Raji (cell line): ENCODE results near the gene KLRD1.

Experiments used
- POLR2A ChIP-seq: IDR thresholded peaks from 2 replicates; pipeline ENCODE4 v1.6.1; 2011; ENCODE audit warnings: low read depth, low read length, control low read depth; ENCODE audit not compliant: insufficient read depth

The KLRD1 gene

DNA sequence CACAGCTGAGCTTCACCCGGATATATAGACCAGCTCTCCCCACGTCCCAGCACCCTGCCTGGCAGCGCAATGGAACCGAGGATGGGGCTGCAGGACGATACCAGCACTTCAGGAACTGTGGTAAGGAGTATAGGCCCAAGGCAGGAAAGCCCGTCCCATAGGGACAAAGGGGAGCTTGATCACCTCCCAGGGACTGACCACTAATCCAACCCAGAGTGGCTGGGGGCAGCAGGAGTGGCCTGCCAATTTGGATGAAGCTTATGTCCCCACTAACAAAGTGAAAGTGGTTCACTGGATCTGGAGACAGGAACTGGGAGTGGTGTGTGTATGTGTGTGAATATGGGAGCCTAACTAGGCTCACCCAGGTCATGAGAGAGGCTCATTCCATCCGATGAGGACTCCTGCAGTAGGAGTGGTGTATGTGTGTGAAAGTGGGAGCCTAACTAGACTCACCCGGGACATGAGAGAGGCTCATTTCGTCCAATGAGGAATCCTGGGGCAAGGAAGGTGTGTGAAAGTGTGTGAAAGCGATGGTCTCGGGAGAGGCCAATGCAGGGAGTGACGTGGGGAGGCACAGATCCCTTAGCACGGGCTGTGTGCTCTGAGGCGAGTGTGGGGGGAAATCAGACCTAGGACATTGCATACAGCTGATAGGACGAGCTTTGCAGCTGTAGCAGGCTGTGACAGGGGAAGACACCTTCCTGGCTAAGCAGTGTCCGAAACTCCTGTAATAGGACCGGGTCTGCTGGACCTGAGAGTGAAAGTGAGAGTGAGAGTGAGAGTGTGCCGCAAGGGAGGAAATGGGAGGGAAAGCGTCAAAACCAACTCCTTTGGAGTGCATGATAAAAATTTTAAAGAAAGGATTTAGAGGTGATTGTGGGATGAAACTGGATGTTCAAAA lies 56.5 kb downstream of the KLRD1 start:
- TF ChIP-seq POLR2A = no peak

DNA sequence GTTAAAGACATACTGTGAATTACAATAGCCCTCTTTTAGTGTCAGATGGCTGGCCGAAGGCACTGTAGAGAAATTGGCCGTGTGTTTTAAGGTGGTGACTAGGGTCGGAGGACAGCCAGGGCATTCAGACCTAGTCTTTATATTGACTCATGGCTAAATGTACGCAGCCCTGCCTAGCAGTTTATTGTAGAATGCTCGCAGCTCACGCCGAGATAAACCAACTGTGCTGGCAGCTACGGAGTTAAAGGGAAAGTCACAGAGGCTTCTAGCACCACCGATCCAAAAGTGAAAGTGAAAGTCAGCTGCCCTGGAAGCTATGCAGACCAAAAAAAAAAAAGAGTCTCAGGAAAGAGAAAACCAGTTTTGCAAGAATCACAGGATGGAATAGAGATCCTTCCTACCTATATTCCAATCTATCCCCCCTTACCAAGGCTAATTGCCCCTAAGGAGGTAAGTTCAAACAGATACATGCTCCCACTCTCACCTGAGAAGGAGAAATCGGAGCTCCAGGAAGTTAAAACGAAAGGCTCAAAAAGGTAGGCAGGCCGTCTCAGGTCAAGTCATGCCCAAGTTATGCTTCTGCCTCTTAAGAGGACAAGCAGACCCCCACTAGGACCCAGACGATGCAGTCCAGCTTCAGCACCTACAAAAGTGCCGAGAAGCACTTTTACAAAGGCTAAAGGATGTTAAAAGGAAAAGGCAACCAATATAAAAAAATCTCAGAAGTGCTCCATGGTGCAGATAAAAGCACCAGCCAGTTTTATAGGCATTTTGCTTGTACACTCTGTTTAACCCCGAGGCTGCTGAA lies 57.3 kb downstream of the KLRD1 start:
- no peak for TF ChIP-seq POLR2A

DNA sequence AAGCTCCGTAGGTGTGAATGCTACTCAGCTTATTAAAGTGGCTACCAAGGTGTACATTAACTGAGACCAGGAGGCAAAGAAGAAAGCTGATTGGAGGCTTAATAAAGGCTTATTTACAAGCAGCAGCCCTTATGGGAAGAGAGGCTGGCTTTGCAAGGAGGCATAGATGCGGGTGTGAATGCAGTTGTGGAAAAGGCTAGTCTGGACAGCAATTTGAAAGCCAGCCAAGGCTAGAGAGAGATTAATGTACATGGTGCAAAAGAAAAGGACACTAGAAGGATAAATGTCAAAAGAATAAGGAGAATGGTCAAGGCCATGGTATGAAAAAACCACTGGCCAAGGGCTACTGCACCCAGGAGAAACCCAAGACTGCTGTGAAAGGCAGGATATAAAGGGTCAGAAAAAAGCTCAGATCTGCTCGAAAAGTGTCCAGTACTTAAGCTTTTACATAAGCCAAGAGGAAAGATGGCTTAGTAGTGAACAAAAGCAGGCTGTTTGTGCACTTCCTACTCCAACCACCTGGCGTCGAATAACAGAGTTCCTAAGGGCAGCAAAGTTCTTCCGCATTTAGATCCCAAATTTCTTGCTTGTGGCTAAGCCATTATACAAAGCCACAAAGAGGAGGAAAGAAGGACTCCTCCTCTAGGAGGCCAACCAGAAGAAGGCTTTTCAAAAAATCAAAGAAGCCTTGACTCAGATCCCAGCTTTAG lies 58.2 kb downstream of the KLRD1 start:
- no peak for TF ChIP-seq POLR2A

DNA sequence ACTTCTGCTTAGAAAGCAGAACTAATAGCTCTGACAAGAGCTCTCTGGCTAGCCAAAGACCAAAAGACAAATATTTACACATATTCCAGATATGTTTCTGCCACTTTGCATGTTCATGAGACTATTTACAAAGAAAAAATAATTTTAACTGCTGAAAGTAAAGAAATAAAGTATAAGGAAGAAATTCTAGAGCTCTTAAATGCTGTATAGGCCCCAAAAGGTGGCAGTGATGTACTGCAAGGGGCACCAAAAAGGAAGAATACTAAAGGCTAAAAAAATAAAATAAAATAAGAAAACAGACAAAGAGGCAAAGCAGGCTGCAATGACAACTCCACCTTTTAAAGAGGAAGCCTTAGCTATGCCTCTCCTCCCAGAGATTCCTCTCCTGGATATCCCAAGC lies 59.2 kb downstream of the KLRD1 start:
- TF ChIP-seq POLR2A = no peak

DNA sequence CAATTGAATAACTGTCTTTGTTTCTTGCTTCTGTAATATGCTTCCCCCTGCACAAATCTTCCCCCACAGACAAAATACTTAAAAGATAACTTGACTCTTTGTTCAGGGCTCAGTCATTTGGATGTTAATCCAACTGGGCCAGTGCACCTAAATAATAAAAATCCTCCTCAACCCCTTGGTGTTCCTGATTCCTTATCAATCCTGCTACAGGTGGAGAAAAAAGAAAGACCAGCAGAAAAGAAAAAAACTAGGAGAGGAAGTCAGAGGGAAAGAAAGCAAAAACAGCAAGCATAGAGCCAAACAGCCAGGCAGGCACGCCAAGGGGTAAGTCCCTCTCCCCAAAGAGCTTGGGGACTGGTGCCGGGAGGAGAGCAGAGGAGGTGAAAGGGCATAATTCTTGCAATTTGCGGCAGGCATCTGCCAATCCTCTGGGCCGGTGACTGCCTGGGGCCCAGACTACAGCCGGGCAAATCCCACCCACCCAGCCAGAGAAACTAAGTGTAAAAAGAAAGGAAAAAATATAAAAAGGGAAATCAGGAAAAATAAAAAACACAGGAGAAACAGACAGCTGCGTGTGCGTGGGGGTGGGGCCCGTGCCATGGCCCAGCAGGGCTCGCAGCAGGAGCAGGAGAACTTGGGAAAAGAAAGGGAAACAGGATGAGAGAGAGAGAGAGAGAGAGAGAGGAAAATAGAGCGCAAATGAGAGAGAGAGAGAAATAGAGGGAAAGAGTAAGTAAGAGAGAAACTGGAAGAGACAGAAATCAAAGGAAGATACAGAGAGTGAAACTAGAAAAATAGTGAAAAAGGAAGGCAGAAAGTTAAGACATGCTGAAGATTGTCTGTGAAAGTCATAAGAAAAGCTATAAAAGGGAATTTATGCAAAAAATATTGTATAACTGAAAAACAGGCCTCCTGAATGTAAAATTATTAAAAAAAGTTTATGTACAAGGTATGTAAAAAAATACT lies 60.8 kb downstream of the KLRD1 start:
- no peak for TF ChIP-seq POLR2A

DNA sequence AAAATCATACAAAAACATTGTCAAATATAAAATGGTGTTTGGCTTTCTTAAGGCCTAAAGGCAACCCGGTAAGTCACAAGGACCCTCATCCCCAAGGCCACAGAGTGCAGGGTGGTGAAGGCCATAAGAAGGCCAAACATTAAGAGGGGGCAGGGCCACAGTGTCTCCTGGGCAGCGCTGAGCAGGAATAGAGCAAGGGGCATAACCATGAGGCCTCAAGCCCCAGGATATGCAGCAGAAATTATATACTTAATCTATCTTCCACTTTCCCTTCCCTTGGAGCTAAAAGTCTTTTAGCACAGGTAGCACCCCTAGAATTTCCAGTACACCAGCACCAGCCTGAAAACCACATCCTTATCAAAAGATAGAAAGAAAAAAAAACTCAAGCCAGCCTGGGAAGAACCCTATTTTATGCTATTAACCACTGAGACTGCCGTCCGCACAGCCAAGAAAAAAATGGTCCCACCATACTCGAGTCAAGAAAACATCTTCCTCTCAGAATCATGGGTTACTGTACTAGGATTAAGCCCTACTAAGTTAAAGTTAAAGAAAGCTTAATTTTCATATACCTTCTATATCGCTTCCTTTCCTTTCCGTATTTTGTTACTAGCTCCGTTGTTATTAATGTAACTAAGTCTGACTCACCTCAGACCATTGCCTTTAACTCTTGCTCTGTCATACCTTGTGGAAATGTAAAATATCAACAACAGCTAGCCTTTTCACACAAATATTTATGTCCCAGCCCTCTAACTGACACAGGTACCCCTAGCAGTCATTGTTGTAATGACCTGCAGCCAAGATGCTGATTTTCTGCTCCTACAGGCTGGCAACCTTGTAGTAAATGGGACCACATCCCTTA lies 62.1 kb downstream of the KLRD1 start:
- no peak for TF ChIP-seq POLR2A

DNA sequence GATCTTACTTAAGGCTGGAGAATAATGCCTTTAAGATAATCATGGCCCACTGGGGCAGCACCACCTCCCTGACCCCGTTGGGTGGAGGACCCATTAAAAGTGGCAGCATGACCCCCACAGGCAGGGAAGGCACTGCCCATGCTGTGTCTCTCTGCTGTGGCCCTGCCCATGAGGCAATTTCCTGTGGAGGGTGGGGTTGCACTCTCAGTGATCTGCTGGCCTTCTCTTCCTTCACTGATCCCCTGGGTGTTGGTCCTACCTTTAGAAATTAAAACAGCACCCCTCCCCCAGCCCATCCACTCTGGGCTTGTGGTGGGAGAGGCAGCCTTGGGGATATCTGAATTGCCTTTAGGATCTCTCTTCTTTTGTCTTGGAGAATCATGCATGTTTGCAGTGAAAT lies 64.9 kb downstream of the KLRD1 start:
- TF ChIP-seq POLR2A = no peak

DNA sequence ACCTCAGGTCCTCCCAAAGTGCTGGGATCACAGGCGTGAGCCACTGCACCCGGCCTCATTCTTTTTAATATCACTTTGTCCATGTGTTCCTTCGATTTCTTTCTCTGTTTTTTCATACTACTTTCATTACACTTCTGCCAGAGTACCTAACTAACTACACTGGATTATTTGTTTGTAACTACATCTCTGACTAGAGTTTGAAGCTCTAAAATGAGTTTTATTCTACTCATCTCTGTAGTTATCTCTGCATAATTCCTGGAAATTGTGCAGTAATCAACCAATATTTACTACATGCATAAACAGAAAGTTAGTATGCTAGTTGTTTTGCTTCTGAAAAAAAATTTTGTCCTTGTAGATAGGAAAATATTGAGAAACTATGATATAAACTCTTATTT lies 67.0 kb downstream of the KLRD1 start:
- TF ChIP-seq POLR2A = no peak
